Motor neuron (in vitro differentiated cells): ENCODE results near the gene UBL3. TPM values are rescaled to one million over a fixed set of nuclear protein-coding genes. Genes with fewer than 3 reads are reported as not detected.

ENCODE experiments used
- ATAC-seq, 8 experiments: fragments of 200-7000 bp; cut with Tn5 transposase; replicated peaks in 6 of 8; 2 replicates each; pipeline ENCODE4 v1.8.0; 2021; ENCODE audit warnings: mild to moderate bottlenecking in 8 of 8, moderate library complexity in 8 of 8
- H3K27ac ChIP-seq, 2 donors: fragments of 250-450 bp; sonication (Bioruptor Pico); 2 replicates each; pipeline ENCODE4 v1.9.0; 2021; ENCODE audit warnings: antibody characterized with exemption in 2 of 2, mild to moderate bottlenecking in 2 of 2, moderate library complexity in 1 of 2
- H3K4me1 ChIP-seq, 2 donors: fragments of 250-450 bp; sonication (Bioruptor Pico); replicated peaks in 1 of 2; 2 replicates each; pipeline ENCODE4 v1.6.1; 2021; ENCODE audit warnings: antibody characterized with exemption in 2 of 2, mild to moderate bottlenecking in 2 of 2, moderate library complexity in 1 of 2
- H3K4me3 ChIP-seq, 5 donors: fragments of 250-450 bp; sonication (Bioruptor Pico); 2 replicates each; pipeline ENCODE4 v1.9.0; 2021; ENCODE audit warnings: antibody characterized with exemption in 5 of 5, mild to moderate bottlenecking in 5 of 5, moderate library complexity in 4 of 5
- WGBS, 10 experiments: fragments of 450-650 bp; shearing (Covaris generic); methylation state at CpG; one replicate each; pipeline ENCODE4 v1.0.0; 2022; 5-methylcytosine and 5-hydroxymethylcytosine counted together
- in situ Hi-C, 9 experiments: fragments of 400-800 bp; cut with MboI; loops; one replicate each; pipeline ENCODE4 v1.15.0; 2021; ENCODE audit warnings: low sequenced_read_pairs in 9 of 9, low pct_unique_long_range_greater_than_20kb in 2 of 9; ENCODE audit not compliant: unreplicated experiment in 9 of 9
- total RNA-seq, 8 experiments: library from RNA; unstranded; fragments of 300-600 nt; gene quantifications; 2 replicates each; pipeline versions ENCODE4 v1.2.3 to v1.2.4, GENCODE V29; 2022

The UBL3 gene
- total RNA-seq, 8 experiments from 2014 or later = 11.6 to 39.0 (median 23.2) TPM

GRCh38 chr13:29761815-29762214 is 88.6 kb downstream of the UBL3 start:
- no peak for ATAC-seq
- no peak overlapping the region for H3K4me3 ChIP-seq
- peaks cover 6 to 7% of the 10 kb centered on the region in 2 donors for H3K4me1 ChIP-seq
- in situ Hi-C loops = no loop called here
- no peak overlapping the region for H3K27ac ChIP-seq
- 58 to 100% (median 82%) methylated on average over 1 to 3 of the region's 4 CpGs; no CpG with 5 or more reads in 4 of the 10 experiments for WGBS, 10 experiments

- no peak for ATAC-seq
- no peak overlapping the region for H3K4me3 ChIP-seq
- WGBS, 10 experiments = 50 to 100% (median 67%) methylated on average over 1 to 3 of the region's 3 CpGs
- peaks cover 0 to under 1% of the 10 kb centered on the region in 2 donors for H3K4me1 ChIP-seq
- in situ Hi-C loops = no loop called here
- H3K27ac ChIP-seq = no peak overlapping the region
Measured at GRCh38 chr13:29761160-29761559, 89.3 kb downstream of the UBL3 start.

- in situ Hi-C loops = no loop called here
- Histone ChIP-seq H3K4me3 (no peak overlapping the region), H3K27ac (no peak overlapping the region), H3K4me1 (no peaks in the 10 kb centered on the region)
- peak in 1 of 8 experiments; percentile 71 for ATAC-seq
- 21 to 100% (median 93%) methylated on average over 2 to 3 of the region's 3 CpGs for WGBS, 10 experiments
Measured at GRCh38 chr13:29760544-29760943, 89.9 kb downstream of the UBL3 start.

- H3K4me3 ChIP-seq = no peak overlapping the region
- H3K4me1 ChIP-seq = peaks cover 5 to 10% of the 10 kb centered on the region in 2 donors
- in situ Hi-C loops = no loop called here
- 36 to 100% (median 82%) methylated on average over 1 to 9 of the region's 9 CpGs for WGBS, 10 experiments
- ATAC-seq = no peak
- no peak overlapping the region for H3K27ac ChIP-seq
Measured at GRCh38 chr13:29758531-29759114, 91.8 kb downstream of the UBL3 start.

GRCh38 chr13:29756506-29756905 is 93.9 kb downstream of the UBL3 start:
- Histone ChIP-seq H3K4me3 (no peak overlapping the region), H3K27ac (no peak overlapping the region), H3K4me1 (peaks cover 5 to 10% of the 10 kb centered on the region in 2 donors)
- WGBS, 10 experiments = 35 to 100% (median 74%) methylated on average over 1 to 2 of the region's 2 CpGs; no CpG with 5 or more reads in 2 of the 10 experiments
- in situ Hi-C loops = no loop called here
- no peak for ATAC-seq

- no peak overlapping the region for H3K4me3 ChIP-seq
- in situ Hi-C loops = no loop called here
- 22 to 100% (median 56%) methylated on average over 1 to 4 of the region's 4 CpGs; no CpG with 5 or more reads in 2 of the 10 experiments for WGBS, 10 experiments
- H3K4me1 ChIP-seq = peaks cover 5 to 10% of the 10 kb centered on the region in 2 donors
- peak; percentile 48 to 75 (median 64) for ATAC-seq
- H3K27ac ChIP-seq = no peak overlapping the region
Measured at GRCh38 chr13:29754473-29754806, 96.0 kb downstream of the UBL3 start.

GRCh38 chr13:29753618-29754472 is 96.6 kb downstream of the UBL3 start:
- H3K4me1 ChIP-seq = peaks cover 5 to 10% of the 10 kb centered on the region in 2 donors
- no peak overlapping the region for H3K27ac ChIP-seq
- H3K4me3 ChIP-seq = no peak overlapping the region
- 58 to 100% (median 75%) methylated on average over 1 to 9 of the region's 10 CpGs; no CpG with 5 or more reads in 1 of the 10 experiments for WGBS, 10 experiments
- ATAC-seq = peak in 2 of 8 experiments; percentile 28 to 53
- in situ Hi-C loops = no loop called here

GRCh38 chr13:29752175-29752574 is 98.2 kb downstream of the UBL3 start:
- Histone ChIP-seq H3K4me1 (peaks cover 5 to 10% of the 10 kb centered on the region in 2 donors), H3K4me3 (no peak overlapping the region), H3K27ac (no peak overlapping the region)
- WGBS, 10 experiments = 0 to 100% (median 86%) methylated on average over 1 to 3 of the region's 4 CpGs; no CpG with 5 or more reads in 1 of the 10 experiments
- no peak for ATAC-seq
- in situ Hi-C loops = no loop called here

GRCh38 chr13:29750183-29750530 is 100.3 kb downstream of the UBL3 start:
- in situ Hi-C loops = no loop called here
- WGBS, 10 experiments = 10 to 90% (median 70%) methylated on average over 1 to 5 of the region's 5 CpGs; no CpG with 5 or more reads in 1 of the 10 experiments
- Histone ChIP-seq H3K27ac (no peak overlapping the region), H3K4me3 (no peak overlapping the region), H3K4me1 (peaks cover 5 to 10% of the 10 kb centered on the region in 2 donors)
- no peak for ATAC-seq

GRCh38 chr13:29749401-29750182 is 100.8 kb downstream of the UBL3 start:
- peaks cover 5 to 8% of the 10 kb centered on the region in 2 donors for H3K4me1 ChIP-seq
- H3K4me3 ChIP-seq = no peak overlapping the region
- H3K27ac ChIP-seq = no peak overlapping the region
- 20 to 100% (median 79%) methylated on average over 1 to 6 of the region's 6 CpGs; no CpG with 5 or more reads in 2 of the 10 experiments for WGBS, 10 experiments
- ATAC-seq = no peak
- in situ Hi-C loops = no loop called here

GRCh38 chr13:29748097-29748496 is 102.3 kb downstream of the UBL3 start:
- Histone ChIP-seq H3K27ac (no peak overlapping the region), H3K4me1 (no peaks in the 10 kb centered on the region), H3K4me3 (no peak overlapping the region)
- 73 to 100% (median 90%) methylated on average over 1 to 3 of the region's 3 CpGs; no CpG with 5 or more reads in 3 of the 10 experiments for WGBS, 10 experiments
- in situ Hi-C loops = no loop called here
- ATAC-seq = no peak

GRCh38 chr13:29746148-29746677 is 104.2 kb downstream of the UBL3 start:
- Histone ChIP-seq H3K27ac (no peak overlapping the region), H3K4me1 (no peaks in the 10 kb centered on the region), H3K4me3 (no peak overlapping the region)
- 0 to 100% (median 87%) methylated on average over 1 to 6 of the region's 6 CpGs; no CpG with 5 or more reads in 1 of the 10 experiments for WGBS, 10 experiments
- peak in 1 of 8 experiments; percentile 12 for ATAC-seq
- in situ Hi-C loops = no loop called here

GRCh38 chr13:29745704-29746103 is 104.7 kb downstream of the UBL3 start:
- no peak overlapping the region for H3K27ac ChIP-seq
- in situ Hi-C loops = no loop called here
- ATAC-seq = peak in 2 of 8 experiments; percentile 21 to 45
- 25 to 100% (median 83%) methylated on average over 1 to 6 of the region's 6 CpGs; no CpG with 5 or more reads in 1 of the 10 experiments for WGBS, 10 experiments
- no peaks in the 10 kb centered on the region for H3K4me1 ChIP-seq
- no peak overlapping the region for H3K4me3 ChIP-seq
